ENCODE measurements around the gene MOK.
"Not testable (repeated sequence)": the region's sequence is repeated elsewhere in the genome, so short reads cannot be mapped to it uniquely, and the experiment has no call there.

MOK gene

GRCh38 chr14:102321456-102322422 is 16.8 kb upstream of the MOK start:
- DNase-seq = no peak

DNA sequence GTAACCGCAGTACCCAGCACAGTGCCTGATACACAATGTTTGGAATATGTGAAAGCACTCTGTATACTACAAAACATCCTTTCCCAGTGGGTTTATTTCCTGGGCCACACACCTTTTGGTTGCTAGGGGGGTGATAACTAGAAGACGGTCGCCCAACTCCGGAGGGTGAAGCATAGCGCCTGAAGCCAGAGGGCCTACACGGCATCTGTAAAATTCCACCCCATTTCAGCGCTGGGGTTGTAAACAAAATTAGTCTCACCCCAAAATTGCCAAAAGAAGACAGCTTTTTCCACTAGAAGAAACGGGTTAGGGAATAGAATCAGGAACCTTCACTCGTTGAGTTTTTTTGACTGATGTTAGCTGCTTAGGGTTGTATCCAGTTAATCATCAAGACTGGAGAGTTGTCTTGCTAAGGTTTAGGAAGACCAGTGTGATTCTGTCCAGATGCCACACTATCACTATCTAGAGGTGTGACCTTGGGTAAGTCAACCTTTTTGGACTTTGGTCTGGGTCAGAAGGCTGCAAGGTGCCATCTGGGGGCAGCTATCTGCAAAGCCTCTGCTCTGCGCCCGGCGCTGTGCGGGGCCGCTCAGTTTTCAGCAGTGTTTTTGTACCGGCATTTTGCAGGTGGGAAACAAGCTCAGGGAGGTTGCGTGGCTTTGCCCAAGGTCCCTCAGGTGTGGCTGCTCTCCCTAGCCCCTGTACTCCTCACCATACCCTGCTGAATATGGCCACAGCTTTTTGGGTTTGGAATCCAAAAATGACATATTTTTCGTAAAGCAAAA is 15.9 kb upstream of the MOK start:
- no peak for DNase-seq

DNA sequence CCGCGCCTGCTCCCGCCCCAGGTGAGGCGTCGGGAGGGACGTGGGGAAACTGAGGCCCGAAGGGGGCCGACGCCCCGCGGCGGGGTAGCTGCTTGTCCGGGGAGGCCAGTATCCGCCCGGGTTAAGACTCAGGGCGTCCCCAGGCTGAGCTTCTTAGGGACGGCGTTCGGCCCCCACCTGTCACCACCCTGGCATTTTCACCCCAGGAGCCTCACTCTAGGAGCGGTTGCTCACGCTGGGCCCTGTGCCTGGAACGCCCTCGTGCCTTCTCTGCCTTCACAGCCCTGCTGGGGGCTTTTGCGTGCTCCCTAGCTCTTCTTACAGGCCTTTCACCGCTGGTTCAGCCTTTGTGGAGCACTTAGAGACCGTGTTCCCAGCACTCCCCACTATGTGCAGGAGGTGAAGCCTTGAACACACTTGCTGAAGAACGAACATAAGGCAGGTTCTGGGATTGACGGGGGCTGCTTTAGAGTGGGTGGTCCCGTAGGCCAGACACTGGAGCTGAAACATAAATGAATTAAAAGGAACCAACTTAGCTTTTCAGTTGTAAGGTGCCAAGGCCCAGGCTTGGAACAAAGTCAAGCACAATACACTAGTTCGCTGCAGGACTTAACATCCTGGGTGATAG is 15.2 kb upstream of the MOK start:
- peak in 1 of 2 experiments; percentile 11 for DNase-seq

DNA sequence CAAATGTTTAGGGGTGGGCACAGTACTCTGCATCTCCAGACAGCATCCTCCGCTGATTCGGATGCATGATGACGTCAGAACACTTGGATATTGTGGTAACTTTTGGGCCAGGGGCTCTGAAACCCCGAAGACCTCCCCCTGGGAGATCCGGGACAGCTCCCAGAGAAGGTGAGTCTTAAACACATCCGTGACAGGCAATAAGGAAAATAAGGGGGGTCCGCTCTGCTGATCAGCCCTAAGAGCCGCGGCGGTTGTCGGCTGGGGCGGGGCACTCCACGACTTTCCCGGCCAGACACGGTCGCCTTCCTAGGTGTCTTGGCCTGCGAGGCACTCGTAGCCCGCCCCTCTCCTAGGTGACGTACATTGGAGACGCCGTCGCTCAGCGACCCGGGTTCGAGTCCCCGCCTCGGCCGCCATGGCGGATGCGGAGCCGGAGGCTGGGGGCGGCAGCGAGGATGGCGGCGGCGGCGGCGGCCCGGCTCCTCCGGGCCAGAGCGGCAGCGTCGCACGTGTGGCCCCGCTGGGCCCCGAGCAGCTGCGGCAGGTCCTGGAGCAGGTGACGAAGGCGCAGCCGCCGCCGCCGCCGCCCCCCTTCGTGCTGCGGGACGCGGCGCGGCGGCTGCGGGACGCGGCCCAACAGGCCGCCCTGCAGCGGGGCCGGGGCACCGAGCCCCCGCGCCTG is 14.5 kb upstream of the MOK start, which contains the start of gene ZNF839:
Gene ZNF839 (plus strand): TSS at position 396 of the 682 bp plus-strand sequence. CDS start 20 bp downstream, at position 416.
- DNase-seq = peak; percentile 83 to 89

DNA sequence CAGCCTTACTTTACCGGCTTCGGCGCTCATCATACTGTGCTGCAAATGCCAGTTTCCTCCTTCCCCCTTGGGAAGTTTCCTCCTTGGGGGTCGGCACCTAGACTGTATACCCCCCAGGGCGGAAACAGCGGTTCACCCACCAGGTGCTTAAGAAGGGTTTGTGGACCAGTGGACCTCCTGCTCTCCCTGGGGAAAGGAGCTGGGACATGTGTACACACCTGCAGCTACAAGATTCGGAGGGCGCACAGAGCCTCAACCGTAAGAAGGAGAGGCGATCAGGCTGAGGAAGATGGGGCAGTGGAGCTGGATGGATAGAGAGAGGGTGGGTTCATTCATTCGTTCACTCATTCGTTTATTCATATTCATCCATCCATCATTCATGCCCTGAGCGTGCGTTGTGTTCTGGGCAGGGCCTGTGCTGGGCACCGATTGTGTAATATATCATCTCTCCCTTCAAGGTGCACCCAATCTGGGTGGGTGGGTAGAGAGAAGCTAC is 13.9 kb upstream of the MOK start:
- DNase-seq = no peak

- peak; percentile 38 to 60 for DNase-seq
Observed at GRCh38 chr14:102317564-102318248, 12.7 kb upstream of the MOK start.

- peak; percentile 83 to 87 for DNase-seq
Observed at GRCh38 chr14:102316743-102317563, 12.0 kb upstream of the MOK start.

GRCh38 chr14:102316338-102316742 is 11.4 kb upstream of the MOK start:
- peak in 1 of 2 experiments; percentile 32 for DNase-seq

DNA sequence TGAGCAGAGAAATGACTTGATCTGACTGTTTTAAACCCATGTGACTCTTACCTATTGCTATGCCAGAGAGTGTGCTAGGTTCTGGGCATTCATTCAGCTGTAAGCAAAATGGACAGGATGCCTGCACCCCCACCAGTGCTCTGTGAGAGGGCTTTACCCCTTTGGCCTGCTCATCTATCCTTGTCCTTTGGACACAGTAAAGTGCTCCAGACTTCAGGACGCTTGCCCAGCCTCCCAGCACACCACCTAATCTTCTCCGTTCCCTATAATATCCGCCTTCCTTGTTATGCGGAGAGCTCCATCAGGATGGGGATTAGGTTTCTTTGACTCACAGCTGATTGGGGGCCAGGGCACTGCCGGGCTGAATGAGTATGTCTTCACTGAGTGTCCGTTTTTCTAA is 10.2 kb upstream of the MOK start:
- peak; percentile 33 to 44 for DNase-seq

DNA sequence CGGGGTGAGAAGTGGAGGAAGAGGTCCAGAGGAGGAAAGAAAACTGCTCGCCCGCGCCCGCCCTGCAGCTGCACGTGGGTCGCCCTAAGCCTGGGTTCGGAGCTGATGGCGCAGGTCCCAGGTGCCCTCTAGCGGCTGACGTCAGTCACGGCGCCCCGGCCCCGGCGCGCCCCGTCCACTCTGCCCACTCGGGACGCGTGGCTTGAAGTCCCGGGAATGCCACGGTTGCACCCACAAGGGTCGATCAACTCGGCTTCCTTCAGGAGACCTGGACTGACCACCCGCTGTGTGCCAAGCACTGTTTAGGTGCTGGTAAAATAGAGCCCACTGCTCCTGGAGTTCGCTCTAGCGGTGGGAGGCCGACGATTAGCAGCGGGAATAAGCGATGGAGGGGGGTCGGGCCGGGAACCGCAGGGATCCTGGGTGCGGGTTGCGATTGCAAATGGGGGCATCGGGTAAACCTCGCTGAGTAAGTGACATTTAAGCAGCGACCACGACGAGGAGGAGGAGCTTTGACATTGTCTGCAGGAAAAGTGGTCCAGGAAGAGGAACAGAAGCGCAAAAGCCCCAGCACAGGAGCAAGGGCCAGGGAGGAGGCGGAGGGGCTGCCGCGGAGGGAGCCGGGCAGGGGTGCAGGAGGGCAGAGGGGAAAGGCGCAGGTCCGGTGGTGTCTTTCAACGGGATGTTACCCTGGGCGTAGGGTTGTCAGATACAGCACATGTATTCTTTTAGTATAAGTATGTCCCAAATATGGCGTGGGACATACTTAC is 9.5 kb upstream of the MOK start:
- DNase-seq = peak; percentile 47 to 84

GRCh38 chr14:102303664-102304063 is 1.3 kb downstream of the MOK start:
- DNase-seq = no peak

DNA sequence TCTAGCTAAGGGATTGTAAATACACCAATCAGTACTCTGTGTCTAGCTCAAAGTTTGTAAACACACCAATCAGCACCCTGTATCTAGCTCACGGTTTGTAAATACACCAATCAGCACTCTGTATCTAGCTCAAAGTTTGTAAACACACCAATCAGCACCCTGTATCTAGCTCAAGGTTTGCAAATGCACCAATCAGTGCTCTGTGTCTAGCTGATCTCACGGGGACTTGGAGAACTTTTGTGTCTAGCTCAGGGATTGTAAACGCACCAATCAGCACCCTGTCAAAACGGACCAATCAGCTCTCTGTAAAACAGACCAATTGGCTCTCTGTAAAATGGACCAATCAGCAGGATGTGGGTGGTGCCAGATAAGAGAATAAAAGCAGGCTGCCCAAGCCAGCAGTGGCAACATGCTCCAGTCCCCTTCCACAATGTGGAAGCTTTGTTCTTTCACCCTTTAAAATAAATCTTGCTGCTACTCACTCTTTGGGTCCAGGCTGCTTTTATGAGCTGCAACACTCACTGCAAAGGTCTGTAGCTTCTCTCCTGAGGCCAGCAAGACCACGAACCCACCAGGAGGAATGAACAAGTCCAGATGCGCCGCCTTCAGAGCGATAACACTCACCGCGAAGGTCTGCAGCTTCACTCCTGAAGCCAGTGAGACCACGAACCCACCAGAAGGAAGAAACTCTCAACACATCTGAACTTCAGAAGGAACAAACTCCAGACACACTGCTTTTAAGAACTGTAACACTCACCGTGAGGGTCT is 6.5 kb downstream of the MOK start:
- DNase-seq = not testable (repeated sequence)

- no peak for DNase-seq
Observed at GRCh38 chr14:102297436-102298170, 7.4 kb downstream of the MOK start.

GRCh38 chr14:102295270-102295669 is 9.7 kb downstream of the MOK start:
- no peak for DNase-seq

DNA sequence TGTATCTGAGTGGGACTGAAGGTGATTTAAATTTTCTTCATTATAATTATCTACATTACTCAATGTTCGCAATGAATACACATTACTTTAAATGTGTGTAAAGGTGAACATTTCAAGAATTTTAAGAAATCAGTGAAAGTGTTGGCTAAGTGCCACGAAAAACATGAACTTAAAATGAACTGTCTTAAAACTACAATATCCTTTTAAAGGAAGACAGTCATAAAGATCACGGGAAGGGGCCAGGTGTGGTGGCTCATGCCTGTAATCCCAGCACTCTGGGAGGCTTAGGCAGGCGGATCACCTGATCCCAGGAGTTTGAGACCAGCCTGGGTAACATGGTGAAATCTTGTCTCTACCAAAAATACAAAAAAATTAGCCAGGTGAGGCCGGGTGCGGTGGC is 11.2 kb downstream of the MOK start:
- DNase-seq = no peak

DNA sequence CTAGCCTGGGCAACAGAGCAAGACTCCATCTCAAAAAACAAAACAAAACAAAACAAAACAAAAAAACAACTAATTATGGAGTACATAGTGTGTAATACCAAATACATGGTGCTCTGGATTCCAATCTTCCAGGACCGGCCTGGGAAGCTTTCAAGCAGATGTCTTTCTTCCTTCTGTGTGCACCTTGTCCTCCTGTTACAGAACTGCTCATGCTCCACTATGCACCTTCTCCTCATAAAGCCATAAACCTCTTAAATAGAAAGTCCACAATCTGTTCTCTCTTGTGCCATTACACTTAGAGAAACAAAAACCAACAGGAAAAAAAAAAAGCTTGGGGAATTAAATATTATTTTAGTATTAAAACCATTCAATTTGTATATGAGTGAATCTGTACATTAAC is 12.5 kb downstream of the MOK start:
- no peak for DNase-seq

DNA sequence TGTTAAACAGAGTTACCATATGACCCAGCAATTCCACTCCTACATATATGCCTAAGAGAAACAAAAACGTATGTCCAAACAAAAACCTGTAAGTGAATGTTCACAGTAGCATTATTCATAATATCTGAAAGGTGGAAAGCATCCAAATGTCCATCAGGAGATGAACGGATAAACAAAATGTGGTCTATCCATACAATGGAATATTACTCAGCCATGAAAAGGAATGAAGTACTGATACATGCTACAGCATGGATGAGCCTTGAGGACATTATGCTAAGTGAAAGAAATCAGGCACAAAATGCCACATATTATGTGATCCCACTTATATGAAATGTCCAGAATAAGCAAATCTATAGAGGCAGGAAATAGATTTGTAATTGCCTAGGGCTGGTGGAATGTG is 16.8 kb downstream of the MOK start:
- DNase-seq = no peak

- DNase-seq = no peak
Observed at GRCh38 chr14:102285106-102285505, 19.9 kb downstream of the MOK start.
